ENCODE results near the gene HS6ST3. TPM values are rescaled to one million over a fixed set of nuclear protein-coding genes. Genes with fewer than 3 reads are reported as not detected.

Gene HS6ST3
- total RNA-seq, 1 donor from 2014 or later: 3.0 TPM

DNA sequence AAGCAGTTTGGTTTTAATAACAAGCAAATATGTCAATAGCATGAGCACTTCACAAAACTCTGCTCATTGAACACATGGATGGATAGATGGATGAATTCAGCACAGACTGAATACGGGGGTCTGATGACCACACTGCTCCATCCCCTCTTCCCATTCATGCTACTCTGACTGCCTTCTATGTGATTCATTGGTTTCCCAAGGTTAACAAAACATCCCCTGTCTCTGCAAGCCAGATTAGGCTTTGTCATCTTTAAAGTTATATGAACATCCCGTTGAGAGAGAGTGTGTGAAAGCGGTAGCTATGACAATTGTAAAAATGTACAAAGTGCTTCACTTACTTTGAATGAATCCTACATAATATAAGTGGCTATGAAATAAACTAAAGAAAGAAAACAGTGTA lies 651.9 kb downstream of the HS6ST3 start:
- Histone ChIP-seq H3K9me3 (no peaks in the 10 kb centered on the region), H3K36me3 (no peaks in the 10 kb centered on the region), H3K27ac (no peak overlapping the region), H3K4me1 (no peaks in the 10 kb centered on the region), H3K4me3 (no peak overlapping the region), H3K27me3 (no peaks in the 10 kb centered on the region)
- intact Hi-C loops (cut with DNase I): no loop called here
- TF ChIP-seq, protein P1, sequence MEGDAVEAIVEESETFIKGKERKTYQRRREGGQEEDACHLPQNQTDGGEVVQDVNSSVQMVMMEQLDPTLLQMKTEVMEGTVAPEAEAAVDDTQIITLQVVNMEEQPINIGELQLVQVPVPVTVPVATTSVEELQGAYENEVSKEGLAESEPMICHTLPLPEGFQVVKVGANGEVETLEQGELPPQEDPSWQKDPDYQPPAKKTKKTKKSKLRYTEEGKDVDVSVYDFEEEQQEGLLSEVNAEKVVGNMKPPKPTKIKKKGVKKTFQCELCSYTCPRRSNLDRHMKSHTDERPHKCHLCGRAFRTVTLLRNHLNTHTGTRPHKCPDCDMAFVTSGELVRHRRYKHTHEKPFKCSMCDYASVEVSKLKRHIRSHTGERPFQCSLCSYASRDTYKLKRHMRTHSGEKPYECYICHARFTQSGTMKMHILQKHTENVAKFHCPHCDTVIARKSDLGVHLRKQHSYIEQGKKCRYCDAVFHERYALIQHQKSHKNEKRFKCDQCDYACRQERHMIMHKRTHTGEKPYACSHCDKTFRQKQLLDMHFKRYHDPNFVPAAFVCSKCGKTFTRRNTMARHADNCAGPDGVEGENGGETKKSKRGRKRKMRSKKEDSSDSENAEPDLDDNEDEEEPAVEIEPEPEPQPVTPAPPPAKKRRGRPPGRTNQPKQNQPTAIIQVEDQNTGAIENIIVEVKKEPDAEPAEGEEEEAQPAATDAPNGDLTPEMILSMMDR (IDR thresholded peaks at IDR 0.05): no peak
- DNase-seq (ENCODE audit: low spot score in 2 of 2): no peak

DNA sequence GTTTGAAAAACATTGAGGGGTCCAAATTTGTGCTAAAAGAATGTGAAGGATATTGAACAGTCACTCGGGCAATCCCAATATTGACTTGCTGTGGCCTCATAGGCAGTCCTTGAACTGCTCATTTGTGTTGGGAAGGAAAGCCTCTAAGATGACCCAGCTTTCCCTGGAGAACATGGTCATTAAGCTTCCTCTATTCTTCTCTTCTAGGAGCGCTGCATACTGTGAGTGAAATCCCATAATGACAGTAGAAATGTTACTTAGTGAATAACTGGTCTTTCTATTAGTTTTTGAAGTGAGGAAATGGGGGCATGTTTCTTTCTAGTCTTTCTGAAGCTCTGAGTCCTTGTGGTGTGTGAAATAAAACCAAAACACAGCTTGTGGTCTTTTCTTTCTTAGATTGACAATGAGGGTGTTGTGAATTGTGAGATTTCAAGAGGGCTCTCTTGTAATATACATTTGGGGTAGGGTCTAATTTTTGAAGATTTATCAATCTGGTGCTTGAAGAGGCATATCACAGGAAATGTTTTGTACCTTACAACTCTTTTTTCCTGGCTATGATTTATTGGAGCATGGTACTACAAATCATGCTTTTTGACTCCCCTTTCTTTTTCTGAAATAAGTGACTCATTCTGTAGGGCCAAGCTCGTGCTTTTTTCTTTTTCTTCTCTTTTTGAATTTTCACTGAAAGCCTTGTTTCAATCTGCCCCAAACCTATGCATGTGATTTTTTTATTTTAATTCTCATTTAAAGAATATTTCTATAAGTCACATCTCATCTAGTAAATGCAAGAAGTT lies 653.6 kb downstream of the HS6ST3 start:
- Histone ChIP-seq H3K27ac (no peak overlapping the region), H3K9me3 (no peaks in the 10 kb centered on the region), H3K4me1 (no peaks in the 10 kb centered on the region), H3K36me3 (no peaks in the 10 kb centered on the region), H3K27me3 (no peaks in the 10 kb centered on the region), H3K4me3 (no peak overlapping the region)
- TF ChIP-seq, protein P1 (IDR thresholded peaks at IDR 0.05): no peak
- intact Hi-C loops (cut with DNase I): no loop called here
- DNase-seq (ENCODE audit: low spot score in 2 of 2): no peak

DNA sequence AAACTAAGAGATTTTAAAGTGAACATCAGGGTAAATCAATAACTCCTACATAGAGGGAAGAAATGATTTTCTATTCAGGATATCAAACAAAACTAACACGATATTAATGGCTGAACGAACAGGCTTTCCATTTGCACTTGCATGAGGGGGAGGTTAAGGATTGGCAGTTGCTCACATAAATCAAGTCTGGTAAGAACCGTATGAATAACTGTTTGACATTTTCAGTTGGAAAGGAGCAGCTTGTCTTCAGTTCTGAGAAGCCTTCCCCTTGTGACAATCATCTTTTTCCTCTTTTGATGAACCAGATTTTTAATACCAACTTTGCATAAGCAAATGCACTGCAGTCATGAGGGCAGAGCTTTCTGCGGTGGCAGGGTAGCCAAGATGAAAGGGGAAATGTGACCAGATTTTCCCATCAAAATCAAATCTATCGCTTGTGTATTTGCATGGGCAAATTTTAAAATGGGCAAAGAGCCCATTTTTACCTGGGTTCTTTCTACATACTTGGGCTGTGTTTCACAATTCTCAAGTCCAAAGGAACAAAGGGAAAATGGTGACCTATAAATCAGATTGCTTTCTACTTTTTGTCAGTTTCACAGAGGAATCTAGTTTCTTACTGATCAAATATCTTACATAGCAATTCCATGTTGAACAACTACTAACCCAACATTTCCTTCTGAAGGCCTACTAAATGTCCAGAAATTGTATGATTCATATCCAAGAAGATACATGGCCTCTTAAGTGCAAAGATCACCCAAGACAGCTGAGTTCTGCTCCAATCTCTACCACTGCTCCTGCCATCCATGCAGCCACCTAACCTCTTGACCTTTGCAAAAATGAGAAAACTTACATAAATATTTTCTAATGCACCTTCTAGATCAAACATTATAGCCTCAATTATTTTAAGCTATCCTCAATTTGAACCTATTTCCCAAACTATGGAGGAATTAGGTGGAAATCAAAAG lies 654.7 kb downstream of the HS6ST3 start:
- TF ChIP-seq, protein P1 (IDR thresholded peaks at IDR 0.05): no peak
- intact Hi-C loops (cut with DNase I): no loop called here
- no peak for DNase-seq (ENCODE audit: low spot score in 2 of 2)
- H3K9me3 ChIP-seq: no peaks in the 10 kb centered on the region
- H3K27ac ChIP-seq: no peak overlapping the region
- H3K4me1 ChIP-seq: no peaks in the 10 kb centered on the region
- H3K4me3 ChIP-seq: no peak overlapping the region
- no peaks in the 10 kb centered on the region for H3K36me3 ChIP-seq
- H3K27me3 ChIP-seq: no peaks in the 10 kb centered on the region

DNA sequence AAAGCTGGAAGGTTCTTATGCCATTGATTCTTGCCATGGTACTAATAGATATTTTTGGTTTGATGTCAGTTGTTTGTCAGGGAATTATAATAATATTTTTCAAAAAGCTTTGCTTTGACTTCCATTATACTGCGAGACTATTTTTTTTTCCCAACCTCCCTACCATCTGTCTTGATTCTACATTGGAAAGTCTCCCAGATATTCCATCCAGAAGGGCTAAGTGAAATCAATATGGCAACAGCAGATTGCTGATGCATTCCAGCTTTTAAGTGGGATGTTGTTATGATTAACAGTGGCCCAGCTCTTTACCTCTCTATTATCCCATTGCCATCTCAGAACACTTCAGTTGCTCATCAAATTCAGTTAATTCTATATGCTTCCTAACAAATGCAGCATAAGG lies 657.0 kb downstream of the HS6ST3 start:
- DNase-seq (ENCODE audit: low spot score in 2 of 2): no peak
- Histone ChIP-seq H3K27ac (no peak overlapping the region), H3K36me3 (no peaks in the 10 kb centered on the region), H3K4me3 (no peak overlapping the region), H3K27me3 (no peaks in the 10 kb centered on the region), H3K4me1 (no peaks in the 10 kb centered on the region), H3K9me3 (no peaks in the 10 kb centered on the region)
- TF ChIP-seq, protein P1 (IDR thresholded peaks at IDR 0.05): no peak
- intact Hi-C loops (cut with DNase I): no loop called here

DNA sequence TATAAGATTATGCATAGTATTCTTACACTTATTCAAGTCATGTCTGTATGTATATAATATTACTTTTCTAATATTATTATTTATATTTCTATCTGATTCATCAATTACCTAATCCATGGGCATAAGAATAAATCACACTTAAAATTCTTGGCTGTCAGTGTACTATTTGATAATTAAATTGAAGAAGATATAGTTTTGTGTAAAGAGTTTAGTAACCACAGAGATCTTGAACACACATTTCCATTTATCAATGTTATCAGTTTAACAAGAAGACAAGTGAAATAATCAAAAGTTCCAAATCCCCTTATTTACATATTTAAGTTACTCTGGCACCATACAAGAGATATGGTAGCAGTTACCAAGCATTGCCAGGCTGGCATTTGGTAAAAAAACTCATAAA lies 659.9 kb downstream of the HS6ST3 start:
- H3K36me3 ChIP-seq: no peaks in the 10 kb centered on the region
- no peak overlapping the region for H3K4me3 ChIP-seq
- intact Hi-C loops (cut with DNase I): no loop called here
- H3K4me1 ChIP-seq: no peaks in the 10 kb centered on the region
- no peak overlapping the region for H3K27ac ChIP-seq
- TF ChIP-seq, protein P1 (IDR thresholded peaks at IDR 0.05): no peak
- no peaks in the 10 kb centered on the region for H3K9me3 ChIP-seq
- H3K27me3 ChIP-seq: no peaks in the 10 kb centered on the region
- DNase-seq (ENCODE audit: low spot score in 2 of 2): no peak
